Measurements from ENCODE around the gene KLHL42. TPM values are rescaled to one million over a fixed set of nuclear protein-coding genes. Genes with fewer than 3 reads are reported as not detected.

Gene KLHL42
- total RNA-seq, 1 experiment from 2014 or later: 74.2 TPM

DNA sequence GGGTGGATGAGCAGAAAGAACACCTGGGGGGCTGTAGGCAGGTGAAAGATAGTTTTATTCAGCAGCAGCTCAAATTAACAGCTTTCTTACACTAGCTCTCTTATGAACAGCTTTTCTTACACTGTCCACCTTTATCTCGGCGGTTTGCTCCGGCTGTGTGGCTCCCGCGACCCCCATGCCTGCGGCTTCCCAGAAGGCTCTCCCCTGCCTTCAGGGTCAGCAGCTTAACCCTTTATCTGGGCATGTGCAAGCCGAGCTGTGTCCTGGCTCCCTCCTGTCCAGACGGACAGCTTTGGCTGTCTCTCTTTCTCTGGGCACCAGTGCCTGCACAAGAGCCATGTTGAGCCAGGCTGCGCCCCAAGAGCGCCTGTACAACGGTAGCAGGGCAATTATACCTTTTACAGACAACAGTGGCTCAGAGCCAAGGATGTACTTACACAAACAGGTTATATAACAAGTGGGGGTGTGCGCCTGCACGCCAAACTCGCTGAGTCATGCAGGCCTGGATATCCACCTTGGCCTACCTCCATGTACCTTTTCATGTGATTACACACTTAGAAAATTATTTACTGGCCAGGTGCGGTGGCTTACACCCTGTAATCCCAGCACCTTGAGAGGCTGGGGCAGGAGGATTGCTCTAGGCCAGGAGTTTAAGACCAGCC, 28.5 kb upstream of the KLHL42 start:
- Histone ChIP-seq H3K36me3 (ENCODE audit: low read depth, low read length) (peaks cover 37% of the 10 kb centered on the region), H3K4me2 (ENCODE audit: low read length) (peak overlapping the region; percentile 30), H3K9ac (ENCODE audit: low read length) (peak overlapping the region; percentile 16), H3K9me2 (replicated peaks; ENCODE audit: low read length) (no peaks in the 10 kb centered on the region), H2AFZ (ENCODE audit: low read length) (no peak overlapping the region), H3K27ac (ENCODE audit: low read length) (peak overlapping the region; percentile 70), H3K4me1 (ENCODE audit: insufficient read depth, low read length) (peaks cover 46% of the 10 kb centered on the region), H3F3A (ENCODE audit: low read length, unreplicated experiment) (peaks cover 11% of the 10 kb centered on the region), H4K20me1 (ENCODE audit: low read length) (no peaks in the 10 kb centered on the region), H3K9me3 (ENCODE audit: low read length) (no peaks in the 10 kb centered on the region), H3K4me3 (ENCODE audit: low read length) (no peak overlapping the region), H3K79me2 (ENCODE audit: low read length) (peaks cover 46% of the 10 kb centered on the region), H3K27me3 (ENCODE audit: low read length) (no peaks in the 10 kb centered on the region)
- peak; percentile 99 for DNase-seq
- no peak for TF ChIP-seq EZH2phosphoT487 (IDR thresholded peaks at IDR 0.05; ENCODE audit: borderline replicate concordance, low read length)
- no peak for TF ChIP-seq EZH2 (IDR thresholded peaks at IDR 0.05; ENCODE audit: low read length, unreplicated experiment)
- TF ChIP-seq, protein P1, sequence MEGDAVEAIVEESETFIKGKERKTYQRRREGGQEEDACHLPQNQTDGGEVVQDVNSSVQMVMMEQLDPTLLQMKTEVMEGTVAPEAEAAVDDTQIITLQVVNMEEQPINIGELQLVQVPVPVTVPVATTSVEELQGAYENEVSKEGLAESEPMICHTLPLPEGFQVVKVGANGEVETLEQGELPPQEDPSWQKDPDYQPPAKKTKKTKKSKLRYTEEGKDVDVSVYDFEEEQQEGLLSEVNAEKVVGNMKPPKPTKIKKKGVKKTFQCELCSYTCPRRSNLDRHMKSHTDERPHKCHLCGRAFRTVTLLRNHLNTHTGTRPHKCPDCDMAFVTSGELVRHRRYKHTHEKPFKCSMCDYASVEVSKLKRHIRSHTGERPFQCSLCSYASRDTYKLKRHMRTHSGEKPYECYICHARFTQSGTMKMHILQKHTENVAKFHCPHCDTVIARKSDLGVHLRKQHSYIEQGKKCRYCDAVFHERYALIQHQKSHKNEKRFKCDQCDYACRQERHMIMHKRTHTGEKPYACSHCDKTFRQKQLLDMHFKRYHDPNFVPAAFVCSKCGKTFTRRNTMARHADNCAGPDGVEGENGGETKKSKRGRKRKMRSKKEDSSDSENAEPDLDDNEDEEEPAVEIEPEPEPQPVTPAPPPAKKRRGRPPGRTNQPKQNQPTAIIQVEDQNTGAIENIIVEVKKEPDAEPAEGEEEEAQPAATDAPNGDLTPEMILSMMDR (conservative IDR thresholded peaks at IDR 0.05; ENCODE audit: low read depth, low read length): no peak
- ChIA-PET CTCF (no interaction called here), POLR2A (ENCODE audit: unreplicated experiment) (no interaction called here)
- peak; percentile 48 for ATAC-seq
- BruUV-seq (replicated peaks): no TSS peak
- intact Hi-C loops (cut with micrococcal nuclease): no loop called here

DNA sequence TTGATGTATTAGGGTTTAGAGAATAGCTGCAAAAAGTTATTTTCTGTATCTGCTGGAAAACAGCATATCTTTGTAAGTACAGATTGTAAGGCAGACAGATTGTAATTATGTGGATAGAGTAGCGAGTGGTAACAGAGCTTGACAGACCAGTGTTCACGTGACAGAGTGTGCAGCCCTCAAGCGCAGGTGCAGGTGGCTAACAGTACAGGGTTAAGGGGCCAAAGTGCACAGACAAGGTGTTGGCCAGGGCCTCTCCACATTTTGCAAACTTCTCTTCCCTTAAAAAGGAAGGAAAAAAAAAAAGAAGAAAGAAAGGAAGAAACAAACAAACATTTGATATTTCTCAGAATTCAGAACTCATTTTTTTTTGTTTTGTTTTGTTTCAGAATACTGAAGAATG, 25.2 kb upstream of the KLHL42 start:
- Histone ChIP-seq H3F3A (ENCODE audit: low read length, unreplicated experiment) (no peaks in the 10 kb centered on the region), H3K9me2 (replicated peaks; ENCODE audit: low read length) (no peaks in the 10 kb centered on the region), H3K4me2 (ENCODE audit: low read length) (no peak overlapping the region), H4K20me1 (ENCODE audit: low read length) (no peaks in the 10 kb centered on the region), H3K27ac (ENCODE audit: low read length) (no peak overlapping the region), H3K4me3 (ENCODE audit: low read length) (no peak overlapping the region), H3K79me2 (ENCODE audit: low read length) (peaks cover 28% of the 10 kb centered on the region), H3K4me1 (ENCODE audit: insufficient read depth, low read length) (peaks cover 16% of the 10 kb centered on the region), H3K9me3 (ENCODE audit: low read length) (no peaks in the 10 kb centered on the region), H2AFZ (ENCODE audit: low read length) (no peak overlapping the region), H3K9ac (ENCODE audit: low read length) (no peak overlapping the region), H3K36me3 (ENCODE audit: low read depth, low read length) (peaks cover 29% of the 10 kb centered on the region), H3K27me3 (ENCODE audit: low read length) (no peaks in the 10 kb centered on the region)
- DNase-seq (no peak), ATAC-seq (no peak)
- CTCF ChIA-PET: no interaction called here
- TF ChIP-seq, protein P1 (conservative IDR thresholded peaks at IDR 0.05; ENCODE audit: low read depth, low read length): no peak
- TF ChIP-seq EZH2 (IDR thresholded peaks at IDR 0.05; ENCODE audit: low read length, unreplicated experiment) (no peak), EZH2phosphoT487 (IDR thresholded peaks at IDR 0.05; ENCODE audit: borderline replicate concordance, low read length) (no peak)
- POLR2A ChIA-PET (ENCODE audit: unreplicated experiment): no interaction called here
- BruUV-seq (replicated peaks): no TSS peak
- intact Hi-C loops (cut with micrococcal nuclease): no loop called here

DNA sequence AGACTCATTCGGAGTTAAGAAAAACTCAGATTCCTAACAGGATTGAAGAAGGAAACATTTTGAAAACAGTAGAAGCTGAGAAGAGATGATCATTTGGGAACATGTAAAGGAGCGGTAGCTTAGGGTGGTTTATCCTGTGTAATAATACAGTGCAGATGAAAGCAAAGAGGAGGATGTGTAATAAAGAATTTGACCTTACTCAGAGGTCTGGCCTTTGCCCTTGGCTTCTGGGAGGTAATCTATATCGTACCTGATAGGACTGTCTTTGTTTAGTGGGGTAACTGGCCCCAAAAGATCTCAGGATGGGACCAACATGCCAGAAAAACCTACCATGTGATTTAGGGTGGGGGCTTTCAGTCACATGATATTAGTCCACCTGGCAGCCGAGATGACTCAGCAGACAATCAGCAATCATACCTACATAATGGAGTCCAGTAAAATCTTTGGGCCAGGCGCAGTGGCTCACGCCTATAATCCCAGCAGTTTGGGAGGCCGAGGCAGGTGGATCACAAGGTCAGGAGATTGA, 23.3 kb upstream of the KLHL42 start:
- Histone ChIP-seq H3K79me2 (ENCODE audit: low read length) (peaks cover 16% of the 10 kb centered on the region), H3K4me2 (ENCODE audit: low read length) (no peak overlapping the region), H3K9me3 (ENCODE audit: low read length) (no peaks in the 10 kb centered on the region), H3K36me3 (ENCODE audit: low read depth, low read length) (peaks cover 27% of the 10 kb centered on the region), H3K9ac (ENCODE audit: low read length) (no peak overlapping the region), H4K20me1 (ENCODE audit: low read length) (no peaks in the 10 kb centered on the region), H3K27ac (ENCODE audit: low read length) (no peak overlapping the region), H2AFZ (ENCODE audit: low read length) (no peak overlapping the region), H3K27me3 (ENCODE audit: low read length) (no peaks in the 10 kb centered on the region), H3K9me2 (replicated peaks; ENCODE audit: low read length) (no peaks in the 10 kb centered on the region), H3K4me1 (ENCODE audit: insufficient read depth, low read length) (peaks cover 8% of the 10 kb centered on the region), H3K4me3 (ENCODE audit: low read length) (no peak overlapping the region), H3F3A (ENCODE audit: low read length, unreplicated experiment) (no peaks in the 10 kb centered on the region)
- CTCF ChIA-PET: no interaction called here
- DNase-seq: no peak
- intact Hi-C loops (cut with micrococcal nuclease): no loop called here
- ATAC-seq: no peak
- BruUV-seq (replicated peaks): no TSS peak
- no peak for TF ChIP-seq EZH2phosphoT487 (IDR thresholded peaks at IDR 0.05; ENCODE audit: borderline replicate concordance, low read length)
- POLR2A ChIA-PET (ENCODE audit: unreplicated experiment): no interaction called here

All from PC-3 (cell line).